Esophagus muscularis mucosa (tissue), 3 donors: Measurements from ENCODE around the gene TMEM38B.

Experiments
- CTCF ChIP-seq, 3 experiments: fragments of 200-600 bp in 2 of 3; fragments of 450-650 bp in 1 of 3; sonication (generic) in 2 of 3; IDR thresholded peaks; one replicate each; pipeline ENCODE4 v1.5.1; 2017 to 2019; ENCODE audit warnings: antibody characterized with exemption in 3 of 3, mild to moderate bottlenecking in 2 of 3, moderate library complexity in 1 of 3
- POLR2A ChIP-seq: fragments of 450-650 bp; IDR thresholded peaks from one replicate; pipeline ENCODE4 v1.6.1; 2017; ENCODE audit warnings: antibody characterized with exemption, moderate library complexity, mild to moderate bottlenecking, low read depth
- POLR2AphosphoS5 ChIP-seq, 2 donors: sonication (generic); formaldehyde crosslinking; IDR thresholded peaks; one replicate each; pipeline ENCODE4 v1.6.1; 2017; ENCODE audit warnings: antibody characterized with exemption in 2 of 2

GRCh38 chr9:105714020-105714331 is 19.6 kb downstream of the TMEM38B start:
- TF ChIP-seq CTCF (IDR thresholded peaks at IDR 0.05) (no peak), POLR2AphosphoS5 (IDR thresholded peaks at IDR 0.05) (no peak), POLR2A (no peak)
